ENCODE data around the gene PRICKLE2. TPM values are rescaled to one million over a fixed set of nuclear protein-coding genes. Genes with fewer than 3 reads are reported as not detected.
A peak's percentile ranks its signal among the peaks of the same experiment; 100 is the strongest.

Gene PRICKLE2

DNA sequence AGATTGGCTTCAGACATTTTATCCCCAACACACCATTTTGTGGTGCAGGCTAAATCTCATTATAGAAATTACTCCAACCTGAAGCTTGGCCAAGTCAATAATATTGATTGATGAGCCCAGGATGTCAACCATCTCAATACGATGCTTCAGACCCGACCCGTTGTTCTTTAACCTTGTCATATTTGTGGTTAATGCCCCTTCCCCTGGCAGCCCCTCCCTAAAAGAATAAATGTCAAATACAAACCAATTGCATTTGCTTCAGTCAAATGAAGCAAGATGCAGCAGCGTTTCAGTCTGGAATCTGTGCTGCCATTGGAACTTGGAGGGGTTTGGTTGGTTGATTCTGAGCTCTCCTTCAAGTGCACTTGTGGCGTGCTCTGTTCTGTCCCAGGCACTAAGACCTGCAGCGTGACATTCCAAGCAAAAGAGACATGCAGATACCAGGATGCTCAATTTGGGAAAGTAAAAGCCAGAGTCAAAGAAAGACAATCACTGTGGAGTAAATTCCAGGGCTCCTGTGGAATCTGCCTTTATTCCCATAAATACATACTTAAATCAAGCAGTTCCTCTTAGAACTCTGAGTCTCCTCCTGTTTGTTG lies 178.2 kb downstream of the PRICKLE2 start:
- H3K79me2 ChIP-seq (ENCODE audit: control insufficient read depth, insufficient read depth, low read length), result no peaks in the 10 kb centered on the region
- peak; percentile 72 for DNase-seq
- H3K4me2 ChIP-seq (ENCODE audit: low read length), result no peak overlapping the region
- no peak overlapping the region for H4K8ac ChIP-seq (ENCODE audit: low read depth, low read length)
- H3K36me3 ChIP-seq (ENCODE audit: control insufficient read depth, insufficient read depth, low read length), result no peaks in the 10 kb centered on the region
- H3K56ac ChIP-seq (ENCODE audit: low read length), result no peak overlapping the region
- H2BK15ac ChIP-seq (replicated peaks; ENCODE audit: low read depth), result no peak overlapping the region
- H3K9ac ChIP-seq (ENCODE audit: low read length), result no peak overlapping the region
- no CpG with 5 or more reads among the region's 6 CpGs for WGBS (ENCODE audit: extremely low coverage, insufficient coverage, low lambda C conversion rate)
- H3K23ac ChIP-seq (ENCODE audit: low read length), result no peak overlapping the region
- no peak overlapping the region for H2BK120ac ChIP-seq (ENCODE audit: low read depth, low read length)
- H3K4me3 ChIP-seq (ENCODE audit: low read length), result no peak overlapping the region
- H3K27me3 ChIP-seq (ENCODE audit: insufficient read depth, low read length, poor library complexity), result no peaks in the 10 kb centered on the region
- no peak overlapping the region for H2BK5ac ChIP-seq (ENCODE audit: low read length)
- no peak overlapping the region for H4K5ac ChIP-seq (ENCODE audit: low read length)
- no peak overlapping the region for H3K18ac ChIP-seq (ENCODE audit: low read length)
- no peaks in the 10 kb centered on the region for H3K79me1 ChIP-seq (ENCODE audit: low read length)
- H3K27ac ChIP-seq (ENCODE audit: low read depth, low read length), result no peak overlapping the region
- no peak overlapping the region for H2AK5ac ChIP-seq (ENCODE audit: low read length)
- H3K4me1 ChIP-seq (ENCODE audit: control insufficient read depth, low read depth, low read length), result peaks cover 9% of the 10 kb centered on the region
- no peak overlapping the region for H3K4ac ChIP-seq (ENCODE audit: low read depth, low read length)

DNA sequence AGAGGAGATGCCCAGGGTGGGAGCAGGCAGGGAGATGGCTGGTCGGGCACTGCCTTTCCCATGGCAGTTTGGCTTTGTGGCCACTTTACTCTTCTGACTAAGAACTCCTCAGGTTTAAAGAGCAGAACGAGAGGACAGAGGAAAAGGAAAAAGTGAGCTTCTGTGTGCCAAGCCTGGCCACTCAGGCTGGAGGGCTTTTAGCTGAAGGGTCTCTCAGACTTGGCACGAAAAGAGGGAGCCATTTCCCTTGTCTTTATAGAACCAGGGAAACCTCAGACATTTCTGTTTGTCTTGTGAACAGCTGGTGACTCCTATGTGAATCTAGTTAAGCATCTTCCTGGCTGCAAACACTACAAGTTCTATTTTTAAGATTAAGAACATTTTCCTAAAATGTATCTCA lies 178.7 kb downstream of the PRICKLE2 start:
- no peaks in the 10 kb centered on the region for H3K79me2 ChIP-seq (ENCODE audit: control insufficient read depth, insufficient read depth, low read length)
- WGBS (ENCODE audit: extremely low coverage, insufficient coverage, low lambda C conversion rate), result no CpG with 5 or more reads among the region's 3 CpGs
- DNase-seq, result no peak
- H3K27ac ChIP-seq (ENCODE audit: low read depth, low read length), result no peak overlapping the region
- H3K56ac ChIP-seq (ENCODE audit: low read length), result no peak overlapping the region
- no peak overlapping the region for H2BK15ac ChIP-seq (replicated peaks; ENCODE audit: low read depth)
- H3K79me1 ChIP-seq (ENCODE audit: low read length), result no peaks in the 10 kb centered on the region
- H3K4me2 ChIP-seq (ENCODE audit: low read length), result no peak overlapping the region
- no peak overlapping the region for H2BK5ac ChIP-seq (ENCODE audit: low read length)
- H4K8ac ChIP-seq (ENCODE audit: low read depth, low read length), result no peak overlapping the region
- no peak overlapping the region for H3K4me3 ChIP-seq (ENCODE audit: low read length)
- no peaks in the 10 kb centered on the region for H3K36me3 ChIP-seq (ENCODE audit: control insufficient read depth, insufficient read depth, low read length)
- H4K5ac ChIP-seq (ENCODE audit: low read length), result no peak overlapping the region
- H3K27me3 ChIP-seq (ENCODE audit: insufficient read depth, low read length, poor library complexity), result no peaks in the 10 kb centered on the region
- no peak overlapping the region for H2AK5ac ChIP-seq (ENCODE audit: low read length)
- H3K4ac ChIP-seq (ENCODE audit: low read depth, low read length), result no peak overlapping the region
- H3K23ac ChIP-seq (ENCODE audit: low read length), result no peak overlapping the region
- H3K18ac ChIP-seq (ENCODE audit: low read length), result no peak overlapping the region
- H3K4me1 ChIP-seq (ENCODE audit: control insufficient read depth, low read depth, low read length), result peaks cover 9% of the 10 kb centered on the region
- no peak overlapping the region for H2BK120ac ChIP-seq (ENCODE audit: low read depth, low read length)
- H3K9ac ChIP-seq (ENCODE audit: low read length), result no peak overlapping the region

DNA sequence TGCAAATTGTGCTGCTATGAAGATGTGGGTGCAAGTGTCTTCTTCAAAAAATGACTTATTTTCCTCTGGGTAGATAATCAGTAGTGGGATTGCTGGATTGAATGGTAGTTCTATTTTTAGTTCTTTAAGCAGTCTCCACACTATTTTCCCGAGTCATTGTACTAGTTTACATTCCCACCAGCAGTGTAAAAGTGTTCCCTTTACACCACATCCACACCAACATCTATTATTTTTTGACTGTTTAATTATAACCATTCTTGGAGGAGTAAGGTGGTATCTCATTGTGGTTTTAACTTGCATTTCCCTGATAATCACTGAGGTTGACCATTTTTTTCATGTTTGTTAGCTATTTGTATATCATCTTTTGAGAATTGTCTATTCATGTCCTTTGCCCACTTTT lies 182.3 kb downstream of the PRICKLE2 start:
- H4K5ac ChIP-seq (ENCODE audit: low read length), result no peak overlapping the region

More for the DNA sequence above, 182.3 kb downstream of the PRICKLE2 start:
- no CpG with 5 or more reads among the region's 1 CpG for WGBS (ENCODE audit: extremely low coverage, insufficient coverage, low lambda C conversion rate)
- no peak overlapping the region for H2BK120ac ChIP-seq (ENCODE audit: low read depth, low read length)
- no peaks in the 10 kb centered on the region for H3K79me2 ChIP-seq (ENCODE audit: control insufficient read depth, insufficient read depth, low read length)
- H2AK5ac ChIP-seq (ENCODE audit: low read length), result no peak overlapping the region
- no peak overlapping the region for H3K23ac ChIP-seq (ENCODE audit: low read length)
- no peaks in the 10 kb centered on the region for H3K36me3 ChIP-seq (ENCODE audit: control insufficient read depth, insufficient read depth, low read length)
- H3K18ac ChIP-seq (ENCODE audit: low read length), result no peak overlapping the region
- H4K8ac ChIP-seq (ENCODE audit: low read depth, low read length), result no peak overlapping the region
- H3K27me3 ChIP-seq (ENCODE audit: insufficient read depth, low read length, poor library complexity), result no peaks in the 10 kb centered on the region
- H2BK5ac ChIP-seq (ENCODE audit: low read length), result no peak overlapping the region
- no peak overlapping the region for H3K9ac ChIP-seq (ENCODE audit: low read length)
- DNase-seq, result no peak
- no peak overlapping the region for H3K4me3 ChIP-seq (ENCODE audit: low read length)
- no peak overlapping the region for H3K4me2 ChIP-seq (ENCODE audit: low read length)
- H3K56ac ChIP-seq (ENCODE audit: low read length), result no peak overlapping the region
- H3K79me1 ChIP-seq (ENCODE audit: low read length), result no peaks in the 10 kb centered on the region
- no peak overlapping the region for H3K4ac ChIP-seq (ENCODE audit: low read depth, low read length)
- no peak overlapping the region for H2BK15ac ChIP-seq (replicated peaks; ENCODE audit: low read depth)
- no peak overlapping the region for H3K27ac ChIP-seq (ENCODE audit: low read depth, low read length)
- no peaks in the 10 kb centered on the region for H3K4me1 ChIP-seq (ENCODE audit: control insufficient read depth, low read depth, low read length)

Small RNA genes lying within 50 kb of the gene (small RNA-seq; reads per million reads assigned to genes)
- not detected for gene RF00012 (ENCODE audit: insufficient read depth)
